ENCODE data around the gene DIPK1A. TPM values are rescaled to one million over a fixed set of nuclear protein-coding genes. Genes with fewer than 3 reads are reported as not detected.

Gene DIPK1A
- polyA plus RNA-seq, 1 donor from 2014 or later: 29.2 TPM

DNA sequence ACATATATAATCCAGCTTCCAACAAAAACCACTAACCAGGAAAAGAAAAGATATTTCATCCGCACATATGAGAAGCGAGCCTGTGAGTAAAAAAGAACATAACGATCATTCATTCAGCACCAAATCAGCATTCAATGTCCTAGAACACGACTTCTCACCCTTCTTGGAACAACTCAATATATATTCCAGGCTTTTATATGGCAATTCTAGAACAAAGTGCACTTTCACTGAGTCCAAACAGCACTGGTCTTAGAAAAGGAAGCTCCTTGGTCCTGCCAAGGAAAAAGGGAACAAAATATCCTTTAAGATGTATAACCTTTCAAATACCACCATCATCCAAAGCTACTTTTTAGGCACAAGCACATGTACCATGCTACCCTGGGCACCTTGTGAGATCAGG, 84.9 kb downstream of the DIPK1A start:
- peaks cover 5% of the 10 kb centered on the region for H3K36me3 Mint-ChIP-seq
- peaks cover 15 to 21% (median 19%) of the 10 kb centered on the region in 3 donors for H3K4me1 Mint-ChIP-seq
- H3K27ac Mint-ChIP-seq: no peak overlapping the region
- H3K27me3 Mint-ChIP-seq: no peaks in the 10 kb centered on the region
- peaks cover 0 to 3% (median 0%) of the 10 kb centered on the region in 3 donors for H3K9me3 Mint-ChIP-seq
- no peak overlapping the region for H3K4me3 Mint-ChIP-seq

- peaks cover 8% of the 10 kb centered on the region for H3K36me3 Mint-ChIP-seq
- H3K4me1 Mint-ChIP-seq: peaks cover 16 to 21% (median 19%) of the 10 kb centered on the region in 3 donors
- H3K9me3 Mint-ChIP-seq: peaks cover 0 to 3% (median 0%) of the 10 kb centered on the region in 3 donors
- H3K27ac Mint-ChIP-seq: peak overlapping the region in 1 of 3 donors; percentile 27
- no peak overlapping the region for H3K4me3 Mint-ChIP-seq
- no peaks in the 10 kb centered on the region for H3K27me3 Mint-ChIP-seq
Measured at GRCh38 chr1:92874987-92875386, 86.3 kb downstream of the DIPK1A start.

DNA sequence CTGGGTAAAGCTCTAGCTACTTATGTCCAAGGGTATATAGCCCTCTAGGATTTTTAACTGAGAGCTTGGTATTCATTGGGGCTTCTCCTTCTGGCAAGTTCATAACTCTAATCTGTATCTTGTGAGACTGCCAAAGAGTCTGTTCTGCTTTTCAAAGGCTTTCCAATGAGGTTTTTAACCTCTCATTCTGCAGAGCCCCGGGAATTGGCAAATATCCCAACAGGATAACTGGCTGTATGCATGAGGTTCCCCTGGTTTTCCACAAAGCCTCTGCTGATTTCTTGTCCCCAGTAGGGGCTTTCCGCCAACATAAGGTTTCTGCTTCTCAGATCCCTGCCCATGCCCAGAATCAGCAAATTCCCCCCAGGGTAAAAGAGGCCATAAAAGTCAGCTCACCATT, 88.5 kb downstream of the DIPK1A start:
- no peak overlapping the region for H3K4me3 Mint-ChIP-seq
- H3K36me3 Mint-ChIP-seq: peaks cover 8% of the 10 kb centered on the region
- H3K9me3 Mint-ChIP-seq: peaks cover 0 to 3% (median 0%) of the 10 kb centered on the region in 3 donors
- peak overlapping the region in 2 of 3 donors; percentile 54 to 59 for H3K27ac Mint-ChIP-seq
- H3K4me1 Mint-ChIP-seq: peaks cover 9 to 11% (median 9%) of the 10 kb centered on the region in 3 donors
- no peaks in the 10 kb centered on the region for H3K27me3 Mint-ChIP-seq

DNA sequence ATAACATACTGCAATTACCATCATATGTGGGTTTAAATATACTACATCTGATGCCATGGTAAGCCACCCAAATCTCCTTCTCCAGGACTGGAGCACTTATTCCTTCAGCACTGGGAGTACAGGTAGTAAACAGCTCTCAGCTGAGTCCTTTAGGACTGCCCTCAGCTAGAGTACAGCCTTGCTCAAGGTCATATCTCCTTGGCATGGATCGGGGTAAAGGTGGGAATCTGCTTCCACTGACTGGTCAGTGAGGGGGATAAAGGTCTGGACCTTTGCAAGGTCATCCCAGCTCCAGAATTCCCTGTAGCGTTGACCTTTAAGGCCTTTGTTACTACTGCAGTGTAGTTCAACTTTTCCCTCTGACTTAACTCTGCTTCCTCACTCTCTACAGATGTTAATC, 90.7 kb downstream of the DIPK1A start:
- Mint-ChIP-seq H3K9me3 (peaks cover 0 to 3% (median 0%) of the 10 kb centered on the region in 3 donors), H3K27ac (peak overlapping the region in 1 of 3 donors; percentile 73), H3K27me3 (no peaks in the 10 kb centered on the region), H3K4me1 (peaks cover 0 to 4% (median 2%) of the 10 kb centered on the region in 3 donors), H3K4me3 (no peak overlapping the region), H3K36me3 (peaks cover 11% of the 10 kb centered on the region)

- H3K27ac Mint-ChIP-seq: peak overlapping the region in 1 of 3 donors; percentile 22
- no peaks in the 10 kb centered on the region for H3K9me3 Mint-ChIP-seq
- H3K36me3 Mint-ChIP-seq: peaks cover 3% of the 10 kb centered on the region
Measured at GRCh38 chr1:92864131-92864530, 97.1 kb downstream of the DIPK1A start.

DNA sequence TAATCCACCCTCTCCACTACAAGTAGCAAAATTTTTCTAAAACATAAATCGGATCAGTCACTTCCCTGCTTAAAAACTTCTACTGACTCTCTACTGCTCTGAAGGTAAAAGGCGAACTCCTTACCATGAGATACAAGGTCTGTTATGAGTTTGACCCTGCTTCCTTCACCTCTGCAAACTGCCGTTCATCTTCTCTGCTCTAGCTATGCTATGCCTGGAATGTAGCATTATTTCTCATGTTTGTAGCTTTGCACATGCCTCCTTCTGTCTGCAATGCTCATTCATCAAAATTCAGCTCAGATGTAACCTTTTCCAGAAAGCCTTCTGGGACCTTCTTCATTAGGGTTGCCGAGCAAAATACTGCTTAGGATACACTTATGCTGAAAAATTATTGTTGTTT, 98.7 kb downstream of the DIPK1A start:
- Mint-ChIP-seq H3K36me3 (peaks cover 3% of the 10 kb centered on the region), H3K27me3 (no peaks in the 10 kb centered on the region), H3K4me1 (peaks cover 10 to 12% (median 10%) of the 10 kb centered on the region in 3 donors), H3K4me3 (no peak overlapping the region), H3K9me3 (no peaks in the 10 kb centered on the region), H3K27ac (peak overlapping the region in 1 of 3 donors; percentile 57)

More at GRCh38 chr1:92864131-92864530, 97.1 kb downstream of the DIPK1A start:
- H3K4me1 Mint-ChIP-seq: peaks cover 4 to 6% (median 5%) of the 10 kb centered on the region in 3 donors
- no peak overlapping the region for H3K4me3 Mint-ChIP-seq
- no peaks in the 10 kb centered on the region for H3K27me3 Mint-ChIP-seq

- no peaks in the 10 kb centered on the region for H3K27me3 Mint-ChIP-seq
- no peaks in the 10 kb centered on the region for H3K9me3 Mint-ChIP-seq
- peak overlapping the region in 2 of 3 donors; percentile 0 to 5 for H3K27ac Mint-ChIP-seq
- H3K36me3 Mint-ChIP-seq: no peaks in the 10 kb centered on the region
- peaks cover 9 to 18% (median 10%) of the 10 kb centered on the region in 3 donors for H3K4me1 Mint-ChIP-seq
- H3K4me3 Mint-ChIP-seq: peak overlapping the region in 3 of 4 donors; percentile 12 to 51 (median 34)
Measured at GRCh38 chr1:92859400-92860039, 101.7 kb downstream of the DIPK1A start.

DNA sequence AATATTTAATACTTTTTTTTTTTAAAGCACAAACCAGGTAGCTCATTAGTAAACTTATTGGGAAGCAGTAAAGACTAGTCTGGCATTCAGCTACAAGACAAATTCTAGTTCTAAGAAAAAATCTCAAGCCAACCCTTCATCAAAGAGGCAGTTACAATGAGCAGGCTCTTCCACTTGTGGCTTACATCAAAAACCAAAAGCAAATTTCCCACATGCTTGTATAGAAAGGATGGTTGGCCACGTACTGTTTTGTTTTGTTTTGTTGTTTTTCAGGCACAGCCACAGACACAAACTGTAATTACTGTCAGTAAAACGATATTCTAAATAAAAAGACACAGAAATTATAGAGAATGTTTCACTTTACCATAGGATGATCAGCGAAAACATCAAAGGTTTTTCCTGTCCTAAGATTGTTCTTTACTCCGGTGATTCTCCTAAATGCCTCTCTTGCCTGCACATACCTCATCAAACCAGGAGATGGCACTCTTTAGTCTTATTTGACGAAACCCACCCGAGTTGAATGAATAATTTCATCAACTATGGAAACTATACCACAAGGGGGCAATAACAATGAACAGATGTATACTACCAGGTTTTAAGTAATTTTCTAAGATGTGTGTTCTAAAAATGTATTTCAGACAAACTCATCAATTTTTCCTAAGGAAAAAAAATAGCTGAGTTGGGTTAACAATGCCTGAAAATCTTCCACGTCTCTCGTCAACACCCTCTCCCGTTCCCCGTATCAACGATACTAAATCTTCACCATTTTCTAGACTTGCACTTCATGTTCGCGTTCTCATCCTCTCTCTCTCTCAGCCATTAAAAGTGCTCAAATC, 102.5 kb downstream of the DIPK1A start:
- peak overlapping the region in 3 of 4 donors; percentile 12 to 51 (median 34) for H3K4me3 Mint-ChIP-seq
- H3K4me1 Mint-ChIP-seq: peaks cover 9 to 21% (median 10%) of the 10 kb centered on the region in 3 donors
- no peaks in the 10 kb centered on the region for H3K36me3 Mint-ChIP-seq
- H3K27me3 Mint-ChIP-seq: no peaks in the 10 kb centered on the region
- no peaks in the 10 kb centered on the region for H3K9me3 Mint-ChIP-seq
- H3K27ac Mint-ChIP-seq: peak overlapping the region in 2 of 3 donors; percentile 0 to 5

GRCh38 chr1:92857817-92858216, 103.4 kb downstream of the DIPK1A start:
- Mint-ChIP-seq H3K27me3 (no peaks in the 10 kb centered on the region), H3K4me1 (peaks cover 15 to 21% (median 15%) of the 10 kb centered on the region in 3 donors), H3K36me3 (no peaks in the 10 kb centered on the region), H3K4me3 (no peak overlapping the region), H3K9me3 (no peaks in the 10 kb centered on the region), H3K27ac (no peak overlapping the region)

- no peak overlapping the region for H3K27ac Mint-ChIP-seq
- no peak overlapping the region for H3K4me3 Mint-ChIP-seq
- H3K4me1 Mint-ChIP-seq: peaks cover 17 to 21% (median 18%) of the 10 kb centered on the region in 3 donors
- no peaks in the 10 kb centered on the region for H3K27me3 Mint-ChIP-seq
- no peaks in the 10 kb centered on the region for H3K9me3 Mint-ChIP-seq
- peaks cover 4% of the 10 kb centered on the region for H3K36me3 Mint-ChIP-seq
Measured at GRCh38 chr1:92855236-92855635, 106.0 kb downstream of the DIPK1A start.

GRCh38 chr1:92854101-92854785, 107.0 kb downstream of the DIPK1A start:
- Mint-ChIP-seq H3K9me3 (no peaks in the 10 kb centered on the region), H3K27me3 (no peaks in the 10 kb centered on the region), H3K4me3 (no peak overlapping the region), H3K36me3 (peaks cover 4% of the 10 kb centered on the region), H3K27ac (peak overlapping the region in 1 of 3 donors; percentile 1), H3K4me1 (peaks cover 16 to 21% (median 17%) of the 10 kb centered on the region in 3 donors)

- Mint-ChIP-seq H3K9me3 (no peaks in the 10 kb centered on the region), H3K4me3 (no peak overlapping the region), H3K4me1 (peaks cover 9 to 15% (median 12%) of the 10 kb centered on the region in 3 donors), H3K36me3 (peaks cover 4% of the 10 kb centered on the region), H3K27ac (no peak overlapping the region), H3K27me3 (no peaks in the 10 kb centered on the region)
Measured at GRCh38 chr1:92853299-92853698, 108.0 kb downstream of the DIPK1A start.

- H3K27me3 Mint-ChIP-seq: no peaks in the 10 kb centered on the region
- H3K4me1 Mint-ChIP-seq: peaks cover 9 to 14% (median 12%) of the 10 kb centered on the region in 3 donors
- H3K27ac Mint-ChIP-seq: peak overlapping the region in 1 of 3 donors; percentile 29
- no peaks in the 10 kb centered on the region for H3K9me3 Mint-ChIP-seq
- peaks cover 4% of the 10 kb centered on the region for H3K36me3 Mint-ChIP-seq
- H3K4me3 Mint-ChIP-seq: no peak overlapping the region
Measured at GRCh38 chr1:92851729-92852128, 109.5 kb downstream of the DIPK1A start.

GRCh38 chr1:92850019-92850418, 111.2 kb downstream of the DIPK1A start:
- Mint-ChIP-seq H3K27ac (no peak overlapping the region), H3K9me3 (no peaks in the 10 kb centered on the region), H3K4me3 (no peak overlapping the region), H3K36me3 (peaks cover 7% of the 10 kb centered on the region), H3K4me1 (peaks cover 9 to 14% (median 9%) of the 10 kb centered on the region in 3 donors), H3K27me3 (no peaks in the 10 kb centered on the region)

DNA sequence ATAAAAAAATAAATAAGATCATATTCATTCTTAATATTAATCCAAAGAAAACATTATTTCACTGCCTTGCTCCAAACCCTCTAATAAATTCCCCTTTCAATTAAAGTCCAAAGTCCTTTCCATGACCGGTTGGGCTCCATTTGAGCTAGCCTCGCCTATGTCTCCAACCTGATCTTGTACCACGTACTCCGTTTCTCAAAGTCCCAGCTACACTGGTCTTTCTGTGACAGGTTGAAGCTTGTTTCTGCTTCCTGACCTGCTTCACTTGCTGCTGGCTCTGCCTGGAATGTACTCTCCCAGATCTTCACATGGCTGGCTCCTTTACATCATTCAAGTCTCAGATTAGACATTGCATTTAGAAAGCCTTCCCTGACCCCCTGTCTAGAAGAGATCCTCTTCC, 113.1 kb downstream of the DIPK1A start:
- Mint-ChIP-seq H3K9me3 (no peaks in the 10 kb centered on the region), H3K27ac (no peak overlapping the region), H3K4me3 (no peak overlapping the region)

More for the DNA sequence above, 113.1 kb downstream of the DIPK1A start:
- Mint-ChIP-seq H3K36me3 (peaks cover 7% of the 10 kb centered on the region), H3K27me3 (no peaks in the 10 kb centered on the region), H3K4me1 (peaks cover 5 to 10% (median 7%) of the 10 kb centered on the region in 3 donors)
